Fibroblast of pulmonary artery (primary cell): ENCODE data around the gene CNGA3.
"Not testable (repeated sequence)": the region's sequence is repeated elsewhere in the genome, so short reads cannot be mapped to it uniquely, and the experiment has no call there.

ENCODE experiments used
- DNase-seq: peaks from one replicate; pipeline ENCODE4 v3.0.0-alpha.2; 2010; ENCODE audit warnings: low read depth
- H3K4me3 ChIP-seq: replicated peaks from 2 replicates; pipeline ENCODE4 v1.5.1; 2011; ENCODE audit warnings: low read depth, mild to moderate bottlenecking, control low read depth, low read length, moderate library complexity
- TF ChIP-seq, protein P1 (sequence below): IDR thresholded peaks from 2 replicates; pipeline ENCODE4 v1.5.1; 2011; ENCODE audit warnings: mild to moderate bottlenecking, control low read depth, low read length, inconsistent platforms; ENCODE audit errors: missing control alignments

Gene CNGA3

DNA sequence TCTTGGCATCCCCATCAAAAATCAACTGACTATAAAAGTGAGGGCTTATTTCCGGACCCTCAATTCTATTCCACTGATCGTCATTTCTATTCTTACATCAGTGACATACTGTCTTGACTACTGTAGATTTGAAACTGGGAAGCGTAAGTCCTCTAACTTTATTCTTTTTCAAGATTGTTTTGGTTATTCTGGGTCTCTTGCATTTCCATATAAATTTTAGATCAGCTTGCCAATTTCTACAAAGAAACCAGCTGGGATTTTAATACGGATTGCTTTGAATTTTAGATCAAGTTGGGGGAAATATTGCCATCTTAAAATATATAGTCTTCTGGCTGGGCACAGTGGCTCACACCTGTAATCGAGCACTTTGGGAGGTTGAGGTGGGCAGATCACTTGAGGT, 80.5 kb downstream of the CNGA3 start:
- no peak overlapping the region for H3K4me3 ChIP-seq
- DNase-seq: no peak
- TF ChIP-seq, protein P1, sequence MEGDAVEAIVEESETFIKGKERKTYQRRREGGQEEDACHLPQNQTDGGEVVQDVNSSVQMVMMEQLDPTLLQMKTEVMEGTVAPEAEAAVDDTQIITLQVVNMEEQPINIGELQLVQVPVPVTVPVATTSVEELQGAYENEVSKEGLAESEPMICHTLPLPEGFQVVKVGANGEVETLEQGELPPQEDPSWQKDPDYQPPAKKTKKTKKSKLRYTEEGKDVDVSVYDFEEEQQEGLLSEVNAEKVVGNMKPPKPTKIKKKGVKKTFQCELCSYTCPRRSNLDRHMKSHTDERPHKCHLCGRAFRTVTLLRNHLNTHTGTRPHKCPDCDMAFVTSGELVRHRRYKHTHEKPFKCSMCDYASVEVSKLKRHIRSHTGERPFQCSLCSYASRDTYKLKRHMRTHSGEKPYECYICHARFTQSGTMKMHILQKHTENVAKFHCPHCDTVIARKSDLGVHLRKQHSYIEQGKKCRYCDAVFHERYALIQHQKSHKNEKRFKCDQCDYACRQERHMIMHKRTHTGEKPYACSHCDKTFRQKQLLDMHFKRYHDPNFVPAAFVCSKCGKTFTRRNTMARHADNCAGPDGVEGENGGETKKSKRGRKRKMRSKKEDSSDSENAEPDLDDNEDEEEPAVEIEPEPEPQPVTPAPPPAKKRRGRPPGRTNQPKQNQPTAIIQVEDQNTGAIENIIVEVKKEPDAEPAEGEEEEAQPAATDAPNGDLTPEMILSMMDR: no peak

DNA sequence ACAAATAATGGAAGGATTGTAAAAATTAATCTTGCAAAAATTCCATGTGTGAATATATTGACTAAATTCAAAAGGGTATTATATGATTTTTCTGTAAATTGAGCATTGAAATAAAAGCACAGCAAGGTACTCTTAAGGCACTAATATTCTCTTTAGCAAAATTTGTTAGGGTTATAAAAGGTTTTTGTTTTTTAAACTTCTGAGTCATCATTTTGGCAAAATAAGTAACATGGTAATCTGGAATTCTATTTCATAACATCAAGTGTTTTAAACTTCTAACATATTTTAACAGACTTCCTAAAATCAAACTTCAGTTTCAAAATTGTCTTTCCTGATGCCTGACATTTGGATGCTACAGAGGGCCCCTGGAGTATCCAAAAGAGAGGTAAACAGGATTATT, 85.9 kb downstream of the CNGA3 start:
- TF ChIP-seq, protein P1: no peak
- DNase-seq: no peak
- H3K4me3 ChIP-seq: no peak overlapping the region

DNA sequence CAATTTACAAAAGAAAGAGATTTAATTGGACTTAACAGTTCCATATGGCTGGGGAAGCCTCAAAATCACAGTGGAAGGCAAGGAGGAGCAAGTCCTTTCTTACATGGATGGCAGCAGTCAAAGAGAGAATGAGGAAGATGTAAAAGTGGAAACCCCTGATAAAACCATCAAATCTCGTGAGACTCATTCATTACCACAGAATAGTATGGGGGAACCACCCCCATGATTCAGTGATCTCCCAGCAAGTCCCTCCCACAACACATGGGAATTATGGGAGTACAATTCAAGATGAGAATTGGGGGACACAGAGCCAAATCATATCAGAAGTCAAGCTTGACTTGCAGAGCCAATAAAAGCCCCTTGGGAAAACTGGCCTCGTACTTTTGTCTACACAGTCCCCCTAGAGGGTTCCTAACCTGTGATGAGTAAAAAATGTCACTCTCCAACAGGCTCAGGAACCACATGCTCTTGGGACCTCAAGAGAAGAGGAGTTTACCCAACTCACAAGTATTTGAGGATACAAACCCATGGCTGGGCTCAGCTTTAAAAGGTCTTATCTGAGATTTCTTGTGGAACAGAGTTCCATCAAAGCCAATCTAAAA, 87.2 kb downstream of the CNGA3 start:
- DNase-seq: no peak
- H3K4me3 ChIP-seq: no peak overlapping the region

DNA sequence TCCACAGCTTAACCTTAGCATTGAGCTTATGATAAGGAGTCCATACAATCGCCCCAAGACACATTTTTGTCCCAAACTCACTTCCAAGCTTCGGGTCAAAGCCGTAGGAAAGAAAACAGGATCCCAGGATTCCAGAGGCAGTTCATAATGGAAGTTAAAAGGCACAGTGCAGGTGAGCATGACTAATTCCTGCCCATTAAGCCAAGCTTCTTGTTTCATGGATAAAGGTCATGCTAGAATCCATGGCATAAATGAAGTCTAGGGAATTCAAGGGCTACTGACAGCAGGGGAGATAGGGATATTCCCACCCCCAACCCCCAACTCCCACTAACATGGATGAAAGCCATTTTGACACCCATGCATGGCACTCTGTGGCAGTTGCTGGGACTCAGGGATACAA, 88.2 kb downstream of the CNGA3 start:
- DNase-seq: no peak

More for the DNA sequence above, 87.2 kb downstream of the CNGA3 start:
- TF ChIP-seq, protein P1: no peak

DNA sequence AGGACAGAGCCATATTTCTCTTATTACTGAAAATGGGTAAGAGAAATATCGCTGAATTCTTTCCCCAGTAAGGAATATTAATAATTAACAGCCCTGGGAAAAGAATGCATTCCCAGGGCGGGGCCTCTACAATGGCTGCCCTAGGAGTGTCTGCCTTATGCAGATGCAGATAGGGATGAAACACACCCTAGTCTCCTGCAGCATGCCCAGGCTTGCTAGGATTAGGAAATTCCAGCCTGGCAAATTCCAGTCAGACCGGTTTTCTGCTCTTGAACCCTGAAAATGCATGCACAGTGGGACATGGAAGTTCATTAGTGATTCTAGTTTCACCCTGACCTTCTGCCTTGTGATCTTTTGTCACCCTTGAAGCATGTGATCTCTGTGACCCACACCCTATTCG, 89.4 kb downstream of the CNGA3 start:
- not testable (repeated sequence) for DNase-seq

More for the DNA sequence above, 88.2 kb downstream of the CNGA3 start:
- H3K4me3 ChIP-seq: no peak overlapping the region
- TF ChIP-seq, protein P1: no peak

DNA sequence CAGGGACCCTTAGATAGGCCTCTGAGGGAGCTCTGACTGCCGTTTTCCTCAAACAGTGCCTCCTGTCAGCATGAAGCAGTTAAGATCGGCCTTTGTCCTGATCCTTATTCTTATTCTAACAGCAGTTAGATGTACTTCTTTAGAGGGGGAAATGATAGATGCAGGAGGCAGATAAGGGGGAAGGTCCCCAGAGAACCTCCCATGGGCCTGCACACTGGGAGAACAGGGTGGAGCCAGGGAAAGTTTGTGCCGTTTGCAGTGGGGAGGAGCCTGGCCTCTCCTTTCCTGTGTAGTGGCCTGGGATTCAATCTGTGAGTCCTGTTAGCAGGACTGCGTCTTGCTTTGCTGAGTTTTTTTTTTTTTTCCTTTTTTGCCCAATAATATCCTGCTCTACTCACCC, 90.5 kb downstream of the CNGA3 start:
- TF ChIP-seq, protein P1: no peak
- no peak for DNase-seq
- H3K4me3 ChIP-seq: no peak overlapping the region

More for the DNA sequence above, 89.4 kb downstream of the CNGA3 start:
- H3K4me3 ChIP-seq: not testable (repeated sequence)

DNA sequence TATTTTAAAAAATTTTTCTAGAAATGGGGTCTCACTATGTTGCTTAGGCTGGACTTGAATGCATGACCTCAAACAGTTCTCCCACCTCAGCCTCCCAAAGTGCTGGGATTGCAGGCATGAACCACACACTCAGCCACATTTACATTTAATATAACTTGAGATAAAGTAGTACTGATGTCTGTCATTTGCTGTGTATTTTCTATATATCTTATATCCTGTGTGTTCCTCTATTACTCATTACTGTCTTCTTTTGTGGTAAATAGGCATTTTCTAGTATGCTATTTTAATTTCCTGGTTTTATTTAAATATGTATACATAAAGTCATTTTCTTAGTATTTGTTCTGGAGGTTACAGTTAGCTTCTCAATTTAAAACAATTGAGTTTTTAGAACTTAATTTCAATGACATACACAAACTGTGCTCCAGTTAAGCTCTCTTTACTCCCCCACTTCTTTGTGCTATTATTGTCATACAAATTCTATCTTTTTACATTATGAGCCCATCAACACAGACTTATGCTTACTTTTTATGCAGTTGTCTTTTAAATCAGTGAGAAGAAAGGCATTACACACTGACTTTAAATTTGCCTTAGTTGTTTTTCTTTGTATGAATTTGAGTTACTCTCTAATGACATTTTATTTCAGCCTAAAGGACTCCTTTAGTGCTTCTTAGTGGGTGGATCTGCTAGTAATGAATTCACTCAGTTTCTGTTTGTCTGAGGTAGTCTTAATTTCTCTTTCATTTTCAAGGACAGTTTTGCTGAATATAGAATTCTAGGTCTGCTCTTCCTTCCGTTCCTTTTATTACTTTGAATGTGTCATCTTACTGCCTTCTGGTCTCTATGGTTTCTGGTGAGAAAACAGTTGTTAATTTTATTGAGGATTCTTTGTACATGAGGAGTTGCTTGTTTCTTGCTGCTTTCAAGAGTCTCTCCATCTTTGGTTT, 92.2 kb downstream of the CNGA3 start:
- DNase-seq: no peak
- H3K4me3 ChIP-seq: no peak overlapping the region
- TF ChIP-seq, protein P1: no peak
